GM20000 (cell line): ENCODE results near the gene PLEKHH1.

Experiments
- DNase-seq: peaks from one replicate; pipeline ENCODE4 v3.0.0; 2012; ENCODE audit warnings: low spot score
- TF ChIP-seq, protein P1 (sequence below): IDR thresholded peaks from 2 replicates; pipeline ENCODE4 v1.5.1; 2012; ENCODE audit warnings: mild to moderate bottlenecking, control low read depth; ENCODE audit errors: extremely low read depth, missing control alignments

Gene PLEKHH1

DNA sequence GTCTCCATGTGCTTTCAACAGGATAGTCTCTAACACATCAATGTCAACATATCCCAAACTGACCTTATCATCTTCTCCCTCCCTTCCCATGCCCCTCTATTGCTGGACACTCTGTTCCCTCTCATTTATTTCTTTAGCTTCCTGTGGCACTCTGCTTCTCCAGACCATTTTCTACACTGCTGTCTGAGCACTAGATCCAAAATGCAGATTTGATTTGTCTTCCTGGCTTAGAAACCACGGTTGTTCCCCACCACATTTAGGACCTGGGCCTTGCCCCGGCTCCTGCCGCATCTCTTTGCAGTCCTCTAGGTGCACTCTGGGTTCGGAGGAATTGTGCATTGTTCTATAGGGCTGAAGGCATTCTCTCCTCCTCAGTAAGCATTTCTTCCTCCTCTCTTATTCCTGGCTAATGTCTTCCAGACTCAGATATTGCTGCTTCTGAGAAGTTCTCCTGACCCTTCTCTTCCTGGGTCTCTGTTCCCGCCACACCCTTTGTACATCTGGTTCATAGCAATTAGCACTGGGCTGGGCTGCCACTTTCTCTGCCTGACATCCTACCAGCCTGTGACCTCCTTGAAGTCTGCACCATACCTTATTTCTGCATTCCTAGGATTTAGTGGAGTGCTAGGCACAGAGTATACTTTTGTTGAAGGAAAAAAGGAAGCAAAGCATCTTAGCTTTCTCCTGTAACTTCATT lies 100.5 kb downstream of the PLEKHH1 start:
- no peak for DNase-seq
- TF ChIP-seq, protein P1, sequence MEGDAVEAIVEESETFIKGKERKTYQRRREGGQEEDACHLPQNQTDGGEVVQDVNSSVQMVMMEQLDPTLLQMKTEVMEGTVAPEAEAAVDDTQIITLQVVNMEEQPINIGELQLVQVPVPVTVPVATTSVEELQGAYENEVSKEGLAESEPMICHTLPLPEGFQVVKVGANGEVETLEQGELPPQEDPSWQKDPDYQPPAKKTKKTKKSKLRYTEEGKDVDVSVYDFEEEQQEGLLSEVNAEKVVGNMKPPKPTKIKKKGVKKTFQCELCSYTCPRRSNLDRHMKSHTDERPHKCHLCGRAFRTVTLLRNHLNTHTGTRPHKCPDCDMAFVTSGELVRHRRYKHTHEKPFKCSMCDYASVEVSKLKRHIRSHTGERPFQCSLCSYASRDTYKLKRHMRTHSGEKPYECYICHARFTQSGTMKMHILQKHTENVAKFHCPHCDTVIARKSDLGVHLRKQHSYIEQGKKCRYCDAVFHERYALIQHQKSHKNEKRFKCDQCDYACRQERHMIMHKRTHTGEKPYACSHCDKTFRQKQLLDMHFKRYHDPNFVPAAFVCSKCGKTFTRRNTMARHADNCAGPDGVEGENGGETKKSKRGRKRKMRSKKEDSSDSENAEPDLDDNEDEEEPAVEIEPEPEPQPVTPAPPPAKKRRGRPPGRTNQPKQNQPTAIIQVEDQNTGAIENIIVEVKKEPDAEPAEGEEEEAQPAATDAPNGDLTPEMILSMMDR = no peak

DNA sequence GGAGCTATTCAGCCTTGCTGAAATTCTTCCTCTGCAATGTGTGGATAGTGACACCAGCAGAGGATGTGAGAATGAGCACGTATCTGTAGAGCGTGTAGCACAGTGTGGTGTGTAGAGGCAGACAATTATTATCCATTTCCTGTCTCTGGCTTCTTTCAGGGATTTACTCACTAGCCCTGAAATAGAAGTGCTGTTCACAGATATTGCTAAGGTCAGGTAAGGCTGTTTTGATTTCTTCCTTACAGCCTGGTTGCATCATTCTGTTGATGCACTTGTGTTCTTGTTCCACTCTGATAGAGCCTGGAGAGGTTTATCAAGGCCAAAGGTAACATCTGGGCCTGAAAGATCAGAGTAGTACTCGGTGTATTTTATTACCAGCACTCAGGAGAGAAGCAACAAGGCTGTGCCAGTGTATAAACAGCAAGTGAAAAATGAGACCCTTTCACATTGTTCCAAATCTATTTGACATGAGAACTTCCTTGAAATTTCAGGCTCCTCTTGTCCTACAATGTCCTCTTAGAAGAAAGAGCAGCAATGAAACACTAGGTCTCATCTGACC lies 103.3 kb downstream of the PLEKHH1 start:
- DNase-seq = no peak
- TF ChIP-seq, protein P1 = no peak

DNA sequence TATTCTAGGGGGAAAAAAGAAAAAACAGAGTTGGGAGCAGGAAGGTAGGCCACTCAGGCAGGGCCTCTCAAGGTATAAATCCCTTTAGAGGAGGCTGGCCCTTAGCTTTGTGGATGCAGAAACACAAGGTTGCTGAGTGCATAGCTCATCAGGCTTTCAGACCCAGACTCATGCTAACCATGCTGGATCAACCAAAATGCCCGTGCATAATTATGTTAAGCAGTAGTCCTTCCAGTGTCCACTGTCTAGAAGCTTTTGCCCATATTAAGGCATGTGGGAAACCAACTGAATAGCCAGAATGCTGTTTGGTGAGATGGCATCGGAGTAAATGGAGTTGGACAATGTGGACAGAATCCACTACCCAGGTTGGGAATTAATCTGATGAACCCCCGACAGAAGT lies 105.6 kb downstream of the PLEKHH1 start:
- no peak for DNase-seq
- TF ChIP-seq, protein P1 = no peak
